Stimulated activated CD4-positive, alpha-beta T cell treated with anti-CD3 and anti-CD28 coated beads, Interleukin-12 subunit alpha, Interleukin-12 subunit beta, amount 100 ng/mL, for 24 hours (primary cell): ENCODE data around the gene AQP12B.
"Not testable (repeated sequence)": the region's sequence is repeated elsewhere in the genome, so short reads cannot be mapped to it uniquely, and the experiment has no call there.

Experiments used
- DNase-seq, 2 experiments: peaks; one replicate each; pipeline ENCODE4 v3.0.0-alpha.2; 2020; ENCODE audit warnings: low read depth in 2 of 2

The AQP12B gene

GRCh38 chr2:240683329-240683979, 769 bp upstream of the AQP12B start:
- DNase-seq: not testable (repeated sequence)

DNA sequence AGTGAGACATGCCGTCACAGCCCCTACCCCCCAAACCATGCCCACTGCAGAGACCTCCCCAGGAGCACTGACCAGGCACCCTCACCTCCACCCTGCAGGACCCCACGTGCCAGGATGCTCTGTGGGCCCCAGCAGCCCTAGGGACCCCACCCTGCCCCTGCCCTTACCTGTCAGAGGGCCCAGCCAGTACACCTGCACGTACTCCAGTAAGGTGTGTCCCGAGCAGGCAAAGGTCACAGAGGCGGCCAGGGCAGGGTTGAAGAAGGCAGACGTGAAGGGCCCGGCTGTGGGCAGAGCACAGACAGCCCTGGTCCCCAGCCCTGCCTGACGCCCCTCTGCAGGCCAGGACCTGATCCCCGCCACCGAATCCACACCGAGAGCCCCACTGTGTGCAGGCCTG, 2.5 kb downstream of the AQP12B start:
- not testable (repeated sequence) for DNase-seq

GRCh38 chr2:240678909-240679308, 3.8 kb downstream of the AQP12B start:
- not testable (repeated sequence) for DNase-seq

- DNase-seq: not testable (repeated sequence)
Observed at GRCh38 chr2:240678043-240678442, 4.6 kb downstream of the AQP12B start.

- not testable (repeated sequence) for DNase-seq
Observed at GRCh38 chr2:240675345-240675744, 7.3 kb downstream of the AQP12B start.

DNA sequence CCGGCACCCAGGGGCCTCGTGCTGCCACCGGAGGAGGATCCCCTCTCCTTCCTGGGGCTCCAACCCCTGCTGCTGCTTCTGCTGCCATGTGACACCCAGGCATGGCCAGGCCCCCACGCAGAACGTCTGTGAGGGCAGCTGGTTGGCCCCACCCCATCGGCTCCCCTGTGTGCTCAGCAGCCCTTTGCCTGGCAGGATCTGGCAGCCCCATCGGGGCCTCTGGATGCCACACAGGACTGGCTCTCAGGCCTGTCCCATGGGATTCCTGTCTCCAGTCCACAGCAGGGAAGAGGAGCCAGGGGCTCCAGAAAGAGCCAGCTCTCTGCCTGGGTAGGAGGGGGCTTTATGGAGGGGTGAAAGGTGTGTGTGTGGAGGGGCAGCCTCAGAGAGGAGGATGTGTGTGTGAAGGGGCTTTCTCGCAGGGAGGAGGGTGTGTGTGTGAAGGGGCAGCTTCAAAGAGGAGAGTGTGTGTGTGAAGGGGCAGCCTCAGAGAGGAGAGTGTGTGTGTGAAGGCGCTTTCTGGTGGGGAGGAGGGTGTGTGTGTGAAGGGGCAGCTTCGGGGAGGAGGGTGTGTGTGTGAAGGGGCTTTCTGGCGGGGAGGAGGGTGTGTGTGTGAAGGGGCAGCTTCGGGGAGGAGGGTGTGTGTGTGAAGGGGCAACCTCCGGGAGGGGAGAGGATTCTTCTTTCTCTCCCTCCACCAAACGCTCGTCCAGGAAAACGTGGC, 8.1 kb downstream of the AQP12B start:
- not testable (repeated sequence) for DNase-seq

GRCh38 chr2:240672701-240673190, 9.9 kb downstream of the AQP12B start:
- no peak for DNase-seq

DNA sequence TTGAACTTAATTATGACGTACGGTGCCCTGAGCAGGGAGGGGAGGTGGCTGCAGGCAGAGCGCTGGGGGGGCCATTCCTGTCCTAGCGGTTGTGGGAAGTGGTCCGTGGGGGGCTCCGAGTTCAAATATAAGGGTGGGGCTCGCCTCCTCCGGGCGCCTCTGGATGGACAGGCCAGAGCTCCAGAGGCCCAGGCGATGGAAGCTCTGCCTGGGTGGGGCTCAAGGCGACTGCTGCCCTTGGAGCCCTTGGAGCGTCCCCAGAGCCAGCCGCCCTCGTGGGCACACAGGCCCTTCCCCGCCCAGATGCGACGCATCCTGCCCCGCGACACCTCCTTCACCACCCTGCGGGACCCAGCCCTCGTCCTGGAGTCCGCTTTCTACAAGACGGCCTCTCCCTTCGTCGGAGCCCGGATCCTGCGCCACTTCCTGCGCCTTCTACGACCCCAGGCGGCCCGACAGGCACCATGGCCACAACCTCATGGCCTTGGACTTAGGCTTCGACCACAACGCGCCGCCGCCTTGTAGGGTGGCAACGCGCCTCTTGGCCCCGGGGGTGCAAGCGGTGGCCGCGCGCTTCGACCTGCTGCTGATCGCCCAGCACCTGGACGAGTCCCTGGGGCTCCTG, 10.5 kb downstream of the AQP12B start:
- DNase-seq: no peak

GRCh38 chr2:240670950-240671349, 11.7 kb downstream of the AQP12B start:
- DNase-seq: no peak

DNA sequence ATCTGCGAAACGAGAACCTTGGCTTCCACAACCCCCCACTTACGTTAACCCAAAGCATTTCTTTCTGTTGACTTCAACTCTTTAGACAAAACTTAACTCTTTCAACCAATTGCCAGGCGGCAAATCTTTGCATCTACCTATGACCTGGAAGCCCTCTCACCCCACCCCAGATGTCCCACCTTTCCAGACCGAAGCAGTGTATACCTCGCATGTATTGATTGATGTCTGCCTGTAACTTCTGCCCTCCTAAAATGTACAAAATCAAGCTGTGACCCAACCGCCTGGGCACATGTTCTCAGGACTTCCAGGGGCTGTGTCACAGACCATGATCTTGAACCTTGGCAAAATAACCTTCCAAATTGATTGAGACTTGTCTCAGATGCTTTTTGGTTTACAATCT, 12.3 kb downstream of the AQP12B start:
- DNase-seq: no peak

- DNase-seq: no peak
Observed at GRCh38 chr2:240664622-240665021, 18.1 kb downstream of the AQP12B start.

DNA sequence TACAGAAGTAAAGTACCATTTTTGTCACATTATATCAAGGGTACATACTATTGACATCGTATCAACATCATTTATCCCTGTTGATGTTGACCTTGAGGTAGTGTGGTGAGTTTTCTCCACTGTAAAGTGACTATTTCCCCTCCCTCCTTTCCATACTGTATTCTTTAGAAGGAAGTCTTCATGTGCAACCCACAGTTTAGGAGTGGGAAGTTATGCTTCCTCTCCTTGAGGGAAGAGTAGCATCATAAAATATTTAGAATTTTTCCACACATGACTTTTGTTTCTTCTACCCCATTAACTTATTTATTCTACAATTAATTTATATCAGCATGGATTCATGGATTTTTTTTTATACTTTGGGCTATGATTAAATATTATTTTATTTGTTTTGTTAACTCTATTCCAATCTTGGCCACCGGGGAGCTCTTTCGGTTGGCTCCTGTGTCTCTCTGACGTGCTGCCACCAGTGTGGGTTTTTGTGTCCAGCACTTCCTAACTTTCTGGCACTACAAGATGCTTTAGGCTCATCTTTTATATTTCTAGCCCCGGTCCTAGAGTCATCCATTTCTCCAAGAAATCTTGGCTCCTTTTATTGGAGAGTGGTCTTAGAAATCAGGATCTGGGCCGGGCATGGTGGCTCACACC, 19.0 kb downstream of the AQP12B start:
- no peak for DNase-seq

GRCh38 chr2:240662681-240663080, 20.0 kb downstream of the AQP12B start:
- DNase-seq: no peak

- not testable (repeated sequence) for DNase-seq
Observed at GRCh38 chr2:240659883-240660282, 22.8 kb downstream of the AQP12B start.

DNA sequence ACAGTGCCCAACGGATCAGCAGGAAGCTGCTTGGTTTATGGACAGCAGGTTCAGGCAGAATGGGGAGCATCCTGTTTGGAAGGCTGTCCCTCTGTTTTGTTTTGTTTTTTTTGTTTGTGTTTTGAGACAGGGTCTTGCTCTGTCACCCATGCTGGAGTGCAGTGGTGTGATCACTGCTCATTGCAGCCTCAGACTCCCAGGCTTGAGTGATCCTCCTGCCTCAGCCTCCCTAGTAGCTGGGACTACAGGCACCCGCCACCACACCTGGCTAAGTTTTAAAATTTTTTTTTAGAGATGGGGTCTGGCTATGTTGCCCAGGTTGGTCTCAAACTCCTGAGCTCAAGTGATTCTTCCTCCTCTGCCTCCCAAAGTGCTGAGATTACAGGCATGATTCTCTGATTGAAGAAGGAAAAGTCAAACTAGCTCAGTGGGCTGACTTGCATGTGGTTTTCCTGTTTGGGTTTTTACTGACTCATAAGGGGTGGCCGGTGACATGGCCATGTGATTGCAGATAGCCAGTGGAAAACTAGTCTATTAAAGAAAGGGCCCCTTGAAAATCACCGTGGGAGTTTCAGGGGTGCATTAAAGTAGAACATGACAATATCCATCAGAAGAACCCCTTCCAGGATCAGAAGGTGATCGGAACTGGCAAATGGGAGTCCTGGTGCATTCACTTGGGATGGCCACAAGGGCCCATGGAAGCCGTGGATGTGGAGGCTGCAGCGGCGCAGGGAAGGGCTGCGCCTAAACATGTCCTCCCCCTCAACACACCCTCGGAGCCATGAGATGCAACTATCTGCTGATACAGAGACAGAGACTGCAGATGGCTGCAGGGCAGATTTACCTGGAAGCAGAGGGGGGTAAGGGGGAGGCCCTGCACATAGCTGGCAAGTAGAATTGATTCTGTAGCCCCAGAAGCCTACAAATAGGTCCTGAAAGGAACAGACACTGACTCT, 26.5 kb downstream of the AQP12B start:
- DNase-seq: no peak

DNA sequence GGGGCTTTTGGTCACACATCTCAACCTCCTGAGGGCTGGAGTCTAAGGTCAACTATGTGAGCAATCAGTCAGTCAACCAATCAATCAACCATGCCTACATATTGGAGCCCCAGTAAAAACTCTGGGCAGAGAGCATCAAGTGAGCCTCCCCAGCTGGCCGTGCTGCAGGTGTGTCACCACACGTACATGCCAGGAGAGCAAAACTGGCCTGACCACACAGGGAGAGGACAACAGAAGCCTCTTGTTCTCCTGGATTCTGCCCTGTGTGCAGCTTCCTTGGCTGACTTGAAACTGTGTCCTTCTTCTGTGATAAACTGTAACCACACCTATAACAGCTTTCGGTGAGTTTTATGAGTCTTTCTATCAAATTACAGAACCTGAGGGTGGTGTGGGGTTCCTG, 31.5 kb downstream of the AQP12B start:
- no peak for DNase-seq

GRCh38 chr2:240650254-240650965, 32.3 kb downstream of the AQP12B start:
- DNase-seq: no peak

GRCh38 chr2:240649331-240649730, 33.4 kb downstream of the AQP12B start:
- no peak for DNase-seq

GRCh38 chr2:240648650-240649275, 33.9 kb downstream of the AQP12B start:
- DNase-seq: no peak

- DNase-seq: no peak
Observed at GRCh38 chr2:240648155-240648649, 34.5 kb downstream of the AQP12B start.
